OCI-LY1 (cell line): ENCODE data around the gene HSFX3.

Experiments
- EZH2 ChIP-seq: fragments of 200-600 bp; sonication (generic), shearing (Covaris generic); IDR thresholded peaks from 2 replicates; pipeline ENCODE4 v1.8.0; 2017; ENCODE audit warnings: borderline replicate concordance, mixed run types, mild to moderate bottlenecking, antibody characterized with exemption, low read length, moderate library complexity, mixed read lengths
- TF ChIP-seq, protein P1 (sequence below): fragments of 200-600 bp; sonication (generic), shearing (Covaris generic); IDR thresholded peaks from 2 replicates; pipeline ENCODE4 v1.5.1; 2017; ENCODE audit warnings: mild to moderate bottlenecking, antibody characterized with exemption, low read length, moderate library complexity, mixed read lengths

DNA sequence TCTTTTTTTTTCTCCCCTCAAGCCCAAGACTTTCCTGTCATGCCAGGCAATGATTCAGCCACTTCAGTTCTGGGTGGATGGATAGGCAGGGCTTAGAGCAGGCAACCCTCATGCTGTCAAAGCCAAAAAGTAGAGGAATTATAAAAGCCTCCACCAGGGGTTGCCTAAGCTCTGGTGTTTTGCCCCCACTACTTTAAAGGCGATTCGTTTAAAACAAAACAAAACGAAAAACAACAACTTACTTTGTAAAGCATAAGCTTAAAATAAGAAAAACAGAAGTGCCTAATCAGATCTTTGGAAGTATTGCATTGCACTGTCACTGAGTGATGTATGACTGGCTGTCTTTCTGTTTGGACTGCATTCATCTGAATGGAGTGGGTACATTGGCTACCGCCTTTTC, 39.3 kb downstream of the HSFX3 start:
- TF ChIP-seq, protein P1, sequence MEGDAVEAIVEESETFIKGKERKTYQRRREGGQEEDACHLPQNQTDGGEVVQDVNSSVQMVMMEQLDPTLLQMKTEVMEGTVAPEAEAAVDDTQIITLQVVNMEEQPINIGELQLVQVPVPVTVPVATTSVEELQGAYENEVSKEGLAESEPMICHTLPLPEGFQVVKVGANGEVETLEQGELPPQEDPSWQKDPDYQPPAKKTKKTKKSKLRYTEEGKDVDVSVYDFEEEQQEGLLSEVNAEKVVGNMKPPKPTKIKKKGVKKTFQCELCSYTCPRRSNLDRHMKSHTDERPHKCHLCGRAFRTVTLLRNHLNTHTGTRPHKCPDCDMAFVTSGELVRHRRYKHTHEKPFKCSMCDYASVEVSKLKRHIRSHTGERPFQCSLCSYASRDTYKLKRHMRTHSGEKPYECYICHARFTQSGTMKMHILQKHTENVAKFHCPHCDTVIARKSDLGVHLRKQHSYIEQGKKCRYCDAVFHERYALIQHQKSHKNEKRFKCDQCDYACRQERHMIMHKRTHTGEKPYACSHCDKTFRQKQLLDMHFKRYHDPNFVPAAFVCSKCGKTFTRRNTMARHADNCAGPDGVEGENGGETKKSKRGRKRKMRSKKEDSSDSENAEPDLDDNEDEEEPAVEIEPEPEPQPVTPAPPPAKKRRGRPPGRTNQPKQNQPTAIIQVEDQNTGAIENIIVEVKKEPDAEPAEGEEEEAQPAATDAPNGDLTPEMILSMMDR: peak; percentile 35; the same call in 1 of the 2 replicates
- no peak for TF ChIP-seq EZH2
